ENCODE measurements around the gene BAG5. TPM values are rescaled to one million over a fixed set of nuclear protein-coding genes. Genes with fewer than 3 reads are reported as not detected.
A peak's percentile ranks its signal among the peaks of the same experiment; 100 is the strongest.

The BAG5 gene
- total and polyA plus RNA-seq, 8 donors = 4.3 to 207 (median 11.6) TPM

- Histone ChIP-seq H3K4me3 (no peak overlapping the region), H3K36me3 (peaks cover 7 to 54% (median 51%) of the 10 kb centered on the region in 4 donors), H3K9me3 (no peaks in the 10 kb centered on the region), H3K27me3 (no peaks in the 10 kb centered on the region), H3K27ac (peak overlapping the region in 1 of 5 donors; percentile 24), H3K4me1 (peaks cover 13 to 21% (median 20%) of the 10 kb centered on the region in 4 donors)
- 88 to 94% (median 91%) methylated on average over 26 of the region's 26 CpGs for WGBS, 5 donors
- DNase-seq = no peak
- intact Hi-C loops (cut with DNase I; ENCODE audit: low total_unique reads) = no loop called here
- no peak for TF ChIP-seq EP300 (IDR thresholded peaks at IDR 0.05)
- TF ChIP-seq CTCF (IDR thresholded peaks at IDR 0.05) = no peak
- TF ChIP-seq POLR2A (IDR thresholded peaks at IDR 0.05) = no peak
- no peak for TF ChIP-seq POLR2AphosphoS5 (IDR thresholded peaks at IDR 0.05)
Measured at GRCh38 chr14:103510724-103511693, 51.4 kb downstream of the BAG5 start.

DNA sequence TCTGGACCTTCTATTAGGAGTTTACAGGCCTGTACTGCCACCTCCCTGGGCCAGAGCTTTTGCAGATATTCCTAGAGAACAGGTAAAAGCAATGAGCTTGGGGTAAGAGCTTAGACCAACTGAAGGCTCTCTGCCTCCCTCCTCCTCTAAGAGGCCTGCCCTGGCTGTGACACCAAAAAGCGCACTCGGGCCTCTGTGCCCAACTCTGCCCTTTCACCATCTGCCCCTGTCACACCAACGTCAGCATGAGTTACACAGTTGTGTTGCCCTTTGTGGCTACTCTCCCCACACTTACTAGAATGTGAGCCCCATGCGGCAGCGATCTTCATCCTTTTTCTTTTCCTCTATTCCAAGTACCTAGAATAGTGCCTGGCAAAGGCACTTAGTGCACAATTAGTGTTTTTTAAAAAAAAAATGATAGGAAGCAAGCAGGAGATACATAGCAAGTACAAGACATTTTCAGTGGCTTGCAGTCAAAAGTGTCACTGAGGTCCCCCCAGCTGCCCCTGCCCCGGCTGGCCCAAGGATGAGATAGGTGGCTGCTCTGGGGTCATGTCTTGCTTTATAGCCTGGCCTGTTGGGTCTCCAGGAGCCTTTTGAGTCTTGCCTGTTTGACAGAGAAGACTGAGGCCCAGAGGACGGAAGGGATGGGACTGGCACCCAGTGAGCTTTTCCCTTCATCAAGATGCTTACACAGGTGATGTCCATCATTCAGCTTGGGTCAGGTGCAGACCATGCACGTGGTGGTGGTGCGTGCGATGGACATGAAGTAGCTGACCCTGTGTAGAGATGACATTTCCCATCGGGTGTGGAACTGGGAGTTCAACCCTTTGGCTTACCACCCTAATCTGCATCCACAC lies 52.4 kb downstream of the BAG5 start:
- H3K4me1 ChIP-seq = peaks cover 13 to 21% (median 20%) of the 10 kb centered on the region in 4 donors
- no peaks in the 10 kb centered on the region for H3K9me3 ChIP-seq
- intact Hi-C loops (cut with DNase I; ENCODE audit: low total_unique reads) = no loop called here
- WGBS, 5 donors = 88 to 92% (median 89%) methylated on average over 9 to 11 of the region's 11 CpGs
- TF ChIP-seq CTCF (IDR thresholded peaks at IDR 0.05) (no peak), EP300 (IDR thresholded peaks at IDR 0.05) (no peak), POLR2A (IDR thresholded peaks at IDR 0.05) (no peak)
- no peak for DNase-seq
- no peak overlapping the region for H3K27ac ChIP-seq
- H3K27me3 ChIP-seq = no peaks in the 10 kb centered on the region
- no peak overlapping the region for H3K4me3 ChIP-seq
- H3K36me3 ChIP-seq = peaks cover 14 to 63% (median 61%) of the 10 kb centered on the region in 4 donors

- Histone ChIP-seq H3K4me3 (no peak overlapping the region), H3K27me3 (no peaks in the 10 kb centered on the region), H3K27ac (no peak overlapping the region), H3K4me1 (peaks cover 13 to 16% (median 16%) of the 10 kb centered on the region in 4 donors), H3K36me3 (peaks cover 27 to 77% (median 74%) of the 10 kb centered on the region in 4 donors), H3K9me3 (no peaks in the 10 kb centered on the region)
- intact Hi-C loops (cut with DNase I; ENCODE audit: low total_unique reads) = no loop called here
- WGBS, 5 donors = 82 to 87% (median 85%) methylated on average over 16 of the region's 16 CpGs
- no peak for TF ChIP-seq POLR2A (IDR thresholded peaks at IDR 0.05)
- TF ChIP-seq POLR2AphosphoS5 (IDR thresholded peaks at IDR 0.05) = no peak
- no peak for TF ChIP-seq EP300 (IDR thresholded peaks at IDR 0.05)
- TF ChIP-seq CTCF (IDR thresholded peaks at IDR 0.05) = no peak
- no peak for DNase-seq
Measured at GRCh38 chr14:103508521-103509329, 53.7 kb downstream of the BAG5 start.

Measured in stomach (tissue), 9 donors.